Naive thymus-derived CD8-positive, alpha-beta T cell (primary cell): ENCODE data around the gene COMMD9. TPM values are rescaled to one million over a fixed set of nuclear protein-coding genes. Genes with fewer than 3 reads are reported as not detected.

Experiments
- ATAC-seq, 2 donors: fragments of 150-1000 bp; cut with Tn5 transposase in 1 of 2; sonication (Bioruptor Pico), chemical (Tn5 transposase) in 1 of 2; 1 replicate in 1 of 2; 2 replicates in 1 of 2; pipeline ENCODE4 v1.10.0; 2021; ENCODE audit warnings: mild to moderate bottlenecking in 2 of 2, moderate library complexity in 2 of 2
- POLR2A ChIA-PET: fragments of 350-600 bp; sonication (Branson Sonifier 250); formaldehyde crosslinking; loops from one replicate; lab custom pipeline; 2021; ENCODE audit warnings: antibody characterized with exemption; lab: Charles Lee
- DNase-seq, 10 donors: peaks; one replicate each; pipeline versions ENCODE4 v3.0.0 to v3.0.0-alpha.2; 2020 to 2022
- H3K27ac Mint-ChIP-seq, 10 donors: one replicate each; pipeline ENCODE4 v1.8.0; 2020 to 2022; ENCODE audit warnings: mild to moderate bottlenecking in 10 of 10, mixed read lengths in 10 of 10, moderate library complexity in 4 of 10, inconsistent platforms in 1 of 10
- H3K27me3 Mint-ChIP-seq, 5 donors: one replicate each; pipeline ENCODE4 v1.8.0; 2021 to 2022; ENCODE audit warnings: mixed read lengths in 5 of 5
- H3K36me3 Mint-ChIP-seq, 3 donors: one replicate each; pipeline ENCODE4 v1.8.0; 2020 to 2022; ENCODE audit warnings: mixed read lengths in 3 of 3, mild to moderate bottlenecking in 2 of 3, inconsistent platforms in 1 of 3
- H3K4me1 Mint-ChIP-seq, 4 donors: one replicate each; pipeline ENCODE4 v1.8.0; 2021 to 2022; ENCODE audit warnings: mixed read lengths in 4 of 4
- H3K4me3 Mint-ChIP-seq, 10 donors: one replicate each; pipeline ENCODE4 v1.8.0; 2020 to 2022; ENCODE audit warnings: mild to moderate bottlenecking in 10 of 10, mixed read lengths in 10 of 10, moderate library complexity in 6 of 10, inconsistent platforms in 1 of 10
- H3K9me3 Mint-ChIP-seq, 9 donors: one replicate each; pipeline ENCODE4 v1.8.0; 2020 to 2022; ENCODE audit warnings: mixed read lengths in 9 of 9, mild to moderate bottlenecking in 3 of 9, inconsistent platforms in 1 of 9, moderate library complexity in 1 of 9
- polyA plus RNA-seq, 3 donors: library from polyadenylated mRNA; unstranded; fragments of 300-500 nt; fragmentation: Illumina TruSeq; gene quantifications; one replicate each; pipeline ENCODE4 v1.2.3, GENCODE V29; 2021
- total RNA-seq, 8 experiments: library from RNA in 2 of 8; stranded (reverse) in 2 of 8; gene quantifications; one replicate each; pipeline ENCODE4 v1.2.3 and lab custom pipeline; 2021 to 2026

COMMD9 gene
- total and polyA plus RNA-seq, 5 experiments from 2014 or later: 46.6 to 94.0 (median 68.9) TPM

GRCh38 chr11:36228689-36229088 lies 60.5 kb downstream of the COMMD9 start:
- no peaks in the 10 kb centered on the region for H3K9me3 Mint-ChIP-seq
- POLR2A ChIA-PET: no interaction called here
- peaks cover 2 to 15% (median 6%) of the 10 kb centered on the region in 5 donors for H3K27me3 Mint-ChIP-seq
- no peak overlapping the region for H3K27ac Mint-ChIP-seq
- no peak overlapping the region for H3K4me3 Mint-ChIP-seq
- H3K4me1 Mint-ChIP-seq: no peaks in the 10 kb centered on the region
- no peak for ATAC-seq
- no peaks in the 10 kb centered on the region for H3K36me3 Mint-ChIP-seq
- DNase-seq: no peak

GRCh38 chr11:36227044-36227443 lies 62.2 kb downstream of the COMMD9 start:
- DNase-seq: no peak
- no peaks in the 10 kb centered on the region for H3K36me3 Mint-ChIP-seq
- no peaks in the 10 kb centered on the region for H3K4me1 Mint-ChIP-seq
- POLR2A ChIA-PET: no interaction called here
- peaks cover 2 to 25% (median 3%) of the 10 kb centered on the region in 5 donors for H3K27me3 Mint-ChIP-seq
- ATAC-seq: no peak
- H3K27ac Mint-ChIP-seq: no peak overlapping the region
- no peak overlapping the region for H3K4me3 Mint-ChIP-seq
- H3K9me3 Mint-ChIP-seq: no peaks in the 10 kb centered on the region

- no peaks in the 10 kb centered on the region for H3K4me1 Mint-ChIP-seq
- H3K27ac Mint-ChIP-seq: no peak overlapping the region
- POLR2A ChIA-PET: no interaction called here
- H3K36me3 Mint-ChIP-seq: peaks cover 0 to 2% (median 0%) of the 10 kb centered on the region in 3 donors
- no peak overlapping the region for H3K4me3 Mint-ChIP-seq
- H3K9me3 Mint-ChIP-seq: peaks cover 3 to 16% (median 12%) of the 10 kb centered on the region in 9 donors
- peaks cover 0 to 20% (median 2%) of the 10 kb centered on the region in 5 donors for H3K27me3 Mint-ChIP-seq
- ATAC-seq: no peak
- no peak for DNase-seq
These were observed 64.9 kb downstream of the COMMD9 start for GRCh38 chr11:36224209-36224882.

GRCh38 chr11:36222831-36223635 lies 66.2 kb downstream of the COMMD9 start:
- H3K36me3 Mint-ChIP-seq: peaks cover 0 to 6% (median 2%) of the 10 kb centered on the region in 3 donors
- H3K4me1 Mint-ChIP-seq: no peaks in the 10 kb centered on the region
- no peak for DNase-seq
- no peak overlapping the region for H3K4me3 Mint-ChIP-seq
- H3K27ac Mint-ChIP-seq: no peak overlapping the region
- peaks cover 0 to 23% (median 2%) of the 10 kb centered on the region in 5 donors for H3K27me3 Mint-ChIP-seq
- no peak for ATAC-seq
- peaks cover 3 to 24% (median 14%) of the 10 kb centered on the region in 9 donors for H3K9me3 Mint-ChIP-seq
- POLR2A ChIA-PET: no interaction called here

Other genes starting within 250 kb of the COMMD9 start
- gene PRR5L, start 6.9 kb upstream of the COMMD9 start, total RNA-seq: 1 to 10 TPM; 1.2 to 3.8 TPM
- gene PRR5L, start 6.9 kb upstream of the COMMD9 start, polyA plus RNA-seq: 10 to 100 TPM in 1 of 3 donors, under 1 TPM in 2; 0.50 to 21.3 (median 0.52) TPM
- gene TRAF6, start 220.8 kb upstream of the COMMD9 start, total RNA-seq: 10 to 100 TPM; 18.9 TPM
- 1 to 10 TPM; 5.4 to 9.5 (median 6.9) TPM for gene TRAF6, start 220.8 kb upstream of the COMMD9 start, polyA plus RNA-seq